IMR-90 (cell line): ENCODE data around the gene TENT5C. TPM values are rescaled to one million over a fixed set of nuclear protein-coding genes. Genes with fewer than 3 reads are reported as not detected.

Experiments used
- ATAC-seq: fragments of 200-7000 bp; cut with Tn5 transposase; 2 replicates; pipeline ENCODE4 v1.9.1; 2020; ENCODE audit warnings: low read depth, mild to moderate bottlenecking, moderate library complexity
- BruUV-seq: library from RNA; stranded (reverse); fragments of 400-500 nt; replicated peaks from 2 replicates; lab custom pipeline; 2021; lab: Mats Ljungman, UMichigan
- CTCF ChIA-PET: fragments of 300-600 bp; formaldehyde crosslinking; extraction: SDS; loops from one replicate; lab custom pipeline; 2021; ENCODE audit warnings: antibody characterized with exemption; lab: Yijun Ruan, JAX
- POLR2A ChIA-PET: fragments of 300-600 bp; sonication (Branson Sonifier 250); formaldehyde crosslinking; loops from one replicate; lab custom pipeline; 2022; ENCODE audit warnings: antibody characterized with exemption; ENCODE audit not compliant: unreplicated experiment; lab: Charles Lee
- DNase-seq: peaks from one replicate; pipeline ENCODE4 v3.0.0; 2013
- H2AFZ ChIP-seq: replicated peaks from 2 replicates; pipeline ENCODE3; 2013; ENCODE audit warnings: low read length, mild to moderate bottlenecking; ENCODE audit not compliant: poor library complexity
- H2AK5ac ChIP-seq: 2 replicates; pipeline ENCODE4 v1.6.1; 2013; ENCODE audit warnings: low read depth, low read length, inconsistent platforms
- H2AK9ac ChIP-seq: replicated peaks from 2 replicates; pipeline ENCODE3; 2013; ENCODE audit warnings: mild to moderate bottlenecking, low read depth, low read length, moderate library complexity; ENCODE audit not compliant: poor library complexity
- H2BK120ac ChIP-seq: 2 replicates; pipeline ENCODE4 v1.6.1; 2013; ENCODE audit warnings: low read depth, low read length, inconsistent platforms
- H2BK15ac ChIP-seq: 3 replicates; pipeline ENCODE4 v1.6.1; 2013; ENCODE audit warnings: low read depth, low read length, inconsistent platforms
- H2BK20ac ChIP-seq: 2 replicates; pipeline ENCODE4 v1.6.1; 2013; ENCODE audit warnings: low read depth, mild to moderate bottlenecking, inconsistent platforms, low read length, moderate library complexity
- H2BK5ac ChIP-seq: 2 replicates; pipeline ENCODE4 v1.6.1; 2013; ENCODE audit warnings: mild to moderate bottlenecking, low read depth, low read length, inconsistent platforms; ENCODE audit not compliant: poor library complexity, severe bottlenecking
- H3K14ac ChIP-seq: replicated peaks from 2 replicates; pipeline ENCODE4 v1.6.1; 2013; ENCODE audit warnings: low read depth, low read length, inconsistent platforms
- H3K18ac ChIP-seq: 2 replicates; pipeline ENCODE4 v1.6.1; 2013; ENCODE audit warnings: low read depth, low read length, control low read depth
- H3K23ac ChIP-seq: 2 replicates; pipeline ENCODE4 v1.6.1; 2013; ENCODE audit warnings: low read depth, low read length, inconsistent platforms
- H3K27ac ChIP-seq: 2 replicates; pipeline ENCODE4 v1.5.1; 2013; ENCODE audit warnings: mild to moderate bottlenecking, control low read depth, low read length; ENCODE audit not compliant: insufficient read depth
- H3K27me3 ChIP-seq: 2 replicates; pipeline ENCODE4 v1.6.1; 2013; ENCODE audit warnings: low read length; ENCODE audit not compliant: control insufficient read depth, insufficient read depth
- H3K36me3 ChIP-seq: 2 replicates; pipeline ENCODE4 v1.6.1; 2013; ENCODE audit warnings: low read length, mixed read lengths; ENCODE audit not compliant: control insufficient read depth, insufficient read depth
- H3K4ac ChIP-seq: 2 replicates; pipeline ENCODE4 v1.6.1; 2013; ENCODE audit warnings: low read depth, low read length, inconsistent platforms
- H3K4me1 ChIP-seq: 2 replicates; pipeline ENCODE4 v1.6.1; 2013; ENCODE audit warnings: low read length, mixed read lengths; ENCODE audit not compliant: control insufficient read depth, insufficient read depth
- H3K4me2 ChIP-seq: 2 replicates; pipeline ENCODE4 v1.6.1; 2013; ENCODE audit warnings: low read depth, mild to moderate bottlenecking, control low read depth, low read length, moderate library complexity
- H3K4me3 ChIP-seq: 2 replicates; pipeline ENCODE4 v1.5.1; 2013; ENCODE audit warnings: low read depth, mild to moderate bottlenecking, control low read depth, low read length, moderate library complexity; ENCODE audit not compliant: insufficient read depth
- H3K56ac ChIP-seq: 2 replicates; pipeline ENCODE4 v1.6.1; 2013; ENCODE audit warnings: low read length, inconsistent platforms; ENCODE audit not compliant: insufficient read depth; ENCODE audit errors: extremely low read depth
- H3K79me1 ChIP-seq, 2 experiments: 2 replicates each; pipeline ENCODE4 v1.6.1; 2013; ENCODE audit warnings: low read length in 2 of 2, inconsistent platforms in 1 of 2, low read depth in 1 of 2
- H3K9ac ChIP-seq: 2 replicates; pipeline ENCODE4 v1.6.1; 2013; ENCODE audit warnings: low read depth, low read length, control low read depth
- H3K9me1 ChIP-seq: 2 replicates; pipeline ENCODE4 v1.6.1; 2013; ENCODE audit warnings: low read length, inconsistent platforms; ENCODE audit not compliant: insufficient read depth
- H3K9me3 ChIP-seq: 2 replicates; pipeline ENCODE4 v1.6.1; 2013; ENCODE audit warnings: low read length; ENCODE audit not compliant: control insufficient read depth, insufficient read depth
- H4K20me1 ChIP-seq: 2 replicates; pipeline ENCODE4 v1.6.1; 2013; ENCODE audit warnings: low read length, inconsistent platforms; ENCODE audit not compliant: insufficient read depth
- H4K5ac ChIP-seq: 2 replicates; pipeline ENCODE4 v1.6.1; 2013; ENCODE audit warnings: mild to moderate bottlenecking, low read depth, low read length, control low read depth
- H4K8ac ChIP-seq, 2 experiments: 2 replicates each; pipeline ENCODE4 v1.6.1; 2013; ENCODE audit warnings: low read depth in 2 of 2, low read length in 2 of 2, control low read depth in 1 of 2, inconsistent platforms in 1 of 2
- H4K91ac ChIP-seq: 2 replicates; pipeline ENCODE4 v1.6.1; 2013; ENCODE audit warnings: low read depth, low read length, inconsistent platforms; ENCODE audit not compliant: insufficient read depth
- BHLHE40 ChIP-seq: fragments of 150-350 bp; IDR thresholded peaks from 2 replicates; pipeline ENCODE4 v1.6.1; 2016; ENCODE audit warnings: mild to moderate bottlenecking, low read depth, low read length
- MAFK ChIP-seq: IDR thresholded peaks from 2 replicates; pipeline ENCODE4 v1.6.1; 2012; ENCODE audit warnings: low read depth, low read length, improper control_type of control experiment
- RCOR1 ChIP-seq: IDR thresholded peaks from 2 replicates; pipeline ENCODE4 v1.6.1; 2012; ENCODE audit warnings: mild to moderate bottlenecking, low read length, improper control_type of control experiment; ENCODE audit not compliant: insufficient replicate concordance
- SMC3 ChIP-seq: fragments of 150-350 bp; IDR thresholded peaks from 2 replicates; pipeline ENCODE4 v1.6.1; 2016; ENCODE audit warnings: low read depth, mild to moderate bottlenecking, antibody characterized with exemption, low read length, moderate library complexity
- WGBS, 2 experiments: methylation state at CpG; one replicate each; pipeline versions ENCODE4 v1.1.5 to v1.1.7; 2013; ENCODE audit warnings: missing lambda C conversion rate in 2 of 2; ENCODE audit not compliant: insufficient read length in 1 of 2; ENCODE audit errors: extremely low coverage in 2 of 2; 5-methylcytosine and 5-hydroxymethylcytosine counted together
- dilution Hi-C: fragments of 300-500 bp; cut with HindIII; formaldehyde crosslinking; loops from one replicate; pipeline ENCODE4 v1.14.3; 2018; ENCODE audit warnings: low sequenced_read_pairs; ENCODE audit not compliant: unreplicated experiment
- in situ Hi-C: fragments of 300-500 bp; cut with MboI; formaldehyde crosslinking; loops from 3 replicates; pipeline ENCODE4 v1.14.3; 2019; ENCODE audit warnings: low sequenced_read_pairs, inconsistent platforms, mixed read lengths
- intact Hi-C: fragments of 100-400 bp; cut with micrococcal nuclease; formaldehyde crosslinking; loops from 2 replicates; pipeline ENCODE4 v1.10.0; 2022
- polyA plus RNA-seq, 3 experiments: library from polyadenylated mRNA; depleted of rRNA; stranded (reverse); fragments of >200 nt; gene quantifications; 2 replicates each; pipeline ENCODE4 v1.2.3, GENCODE V29; 2012; ENCODE audit warnings: low replicate concordance in 1 of 3
- total RNA-seq: library from RNA; depleted of rRNA; stranded (reverse); fragments of >200 nt; gene quantifications from 2 replicates; pipeline ENCODE4 v1.2.3, GENCODE V29; 2012
- TF ChIP-seq, protein P1 (sequence below): fragments of 150-350 bp; IDR thresholded peaks from 2 replicates; pipeline ENCODE4 v1.6.1; 2016; ENCODE audit warnings: low read depth, mild to moderate bottlenecking, low read length, moderate library complexity, borderline replicate concordance

The TENT5C gene
- total and polyA plus RNA-seq, 2 of the 4 experiments (the other 2 are of a cell fraction), result 1.5 to 4.1 TPM

DNA sequence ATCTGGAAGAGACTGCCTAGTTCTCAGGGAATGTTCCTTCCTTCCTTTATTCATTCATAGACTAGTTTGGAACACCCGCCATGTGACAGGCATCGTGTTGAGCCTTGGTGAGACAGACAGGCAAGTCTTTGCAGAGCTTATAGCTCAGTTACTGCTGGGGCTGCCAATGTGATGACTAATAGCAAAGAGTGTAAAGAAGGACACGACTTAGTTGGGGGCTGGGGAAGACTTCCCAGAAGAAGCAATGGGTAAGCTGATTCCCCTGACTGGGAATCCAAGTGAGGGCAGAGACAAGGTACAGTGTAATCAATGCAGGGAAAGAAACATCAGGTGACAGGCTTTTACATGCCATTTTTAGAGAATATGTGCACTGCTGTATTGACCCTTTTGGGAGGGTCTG lies 51.2 kb downstream of the TENT5C start:
- Histone ChIP-seq H2BK15ac (peak overlapping the region; percentile 69; the same call in 2 of the 3 replicates), H4K20me1 (no peaks in the 10 kb centered on the region), H4K91ac (peak overlapping the region; percentile 53; the same call in 1 of the 2 replicates), H3K79me1 (no peaks in the 10 kb centered on the region), H2AK9ac (no peak overlapping the region), H3K56ac (no peak overlapping the region), H2AFZ (no peak overlapping the region), H3K4ac (peak overlapping the region; percentile 68; the same call in 1 of the 2 replicates), H3K14ac (no peak overlapping the region; the same call in 1 of the 2 replicates), H3K27me3 (no peaks in the 10 kb centered on the region), H2AK5ac (peak overlapping the region; percentile 25; the same call in 1 of the 2 replicates), H4K8ac (0 out of 4 replicates have a peak overlapping the region, but pooled peaks of 1 of the 2 experiments have one; percentile 38), H3K9me3 (no peaks in the 10 kb centered on the region), H2BK5ac (no peak overlapping the region), H3K23ac (no peak overlapping the region), H2BK20ac (peak overlapping the region; percentile 75), H3K4me1 (peaks cover 13% of the 10 kb centered on the region), H2BK120ac (peak overlapping the region; percentile 70), H3K18ac (peak overlapping the region; percentile 48; the same call in 1 of the 2 replicates), H3K4me3 (no peak overlapping the region), H3K36me3 (no peaks in the 10 kb centered on the region), H3K4me2 (no peak overlapping the region; the same call in 1 of the 2 replicates), H3K9ac (no peak overlapping the region), H3K27ac (no peak overlapping the region), H3K9me1 (peaks cover 9% of the 10 kb centered on the region; the same call in 1 of the 2 replicates), H4K5ac (no peak overlapping the region)
- intact Hi-C loops, result no loop called here
- CTCF ChIA-PET, result interaction anchor here (1.3 kb wide), 2 partner anchors 11 to 101 kb away, joined by 3 read pairs; no protein-coding TSS in a partner anchor
- dilution Hi-C loops, result no loop called here
- no CpG with 5 or more reads among the region's 3 CpGs for WGBS, 2 experiments
- BruUV-seq, result no TSS peak
- DNase-seq (peak; percentile 77), ATAC-seq (peak; percentile 73)
- TF ChIP-seq RCOR1 (no peak), SMC3 (no peak), MAFK (no peak), BHLHE40 (no peak)
- TF ChIP-seq, protein P1, sequence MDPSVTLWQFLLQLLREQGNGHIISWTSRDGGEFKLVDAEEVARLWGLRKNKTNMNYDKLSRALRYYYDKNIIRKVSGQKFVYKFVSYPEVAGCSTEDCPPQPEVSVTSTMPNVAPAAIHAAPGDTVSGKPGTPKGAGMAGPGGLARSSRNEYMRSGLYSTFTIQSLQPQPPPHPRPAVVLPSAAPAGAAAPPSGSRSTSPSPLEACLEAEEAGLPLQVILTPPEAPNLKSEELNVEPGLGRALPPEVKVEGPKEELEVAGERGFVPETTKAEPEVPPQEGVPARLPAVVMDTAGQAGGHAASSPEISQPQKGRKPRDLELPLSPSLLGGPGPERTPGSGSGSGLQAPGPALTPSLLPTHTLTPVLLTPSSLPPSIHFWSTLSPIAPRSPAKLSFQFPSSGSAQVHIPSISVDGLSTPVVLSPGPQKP, result no peak
- POLR2A ChIA-PET, result no interaction called here
- in situ Hi-C loops, result no loop called here
